Cardiac fibroblast (primary cell): ENCODE results near the gene B4GALT3.

Experiments
- DNase-seq, 2 donors: peaks; one replicate each; pipeline versions ENCODE4 v3.0.0 to v3.0.0-alpha.2; 2010; ENCODE audit warnings: low read depth in 2 of 2
- H3K4me3 ChIP-seq, 2 donors: replicated peaks in 1 of 2; 1 replicate in 1 of 2; 2 replicates in 1 of 2; pipeline ENCODE4 v1.5.1; 2011; ENCODE audit warnings: low read depth in 2 of 2, low read length in 2 of 2, mild to moderate bottlenecking in 2 of 2, moderate library complexity in 1 of 2
- CTCF ChIP-seq: IDR thresholded peaks from one replicate; pipeline ENCODE4 v1.5.1; 2011; ENCODE audit warnings: low read depth, mild to moderate bottlenecking, low read length, inconsistent platforms

Gene B4GALT3

GRCh38 chr1:161223805-161224694 lies 46.7 kb upstream of the B4GALT3 start:
- TF ChIP-seq CTCF = no peak
- H3K4me3 ChIP-seq = no peak overlapping the region
- no peak for DNase-seq

- no peak for DNase-seq
- no peak overlapping the region for H3K4me3 ChIP-seq
- no peak for TF ChIP-seq CTCF
These were observed 45.1 kb upstream of the B4GALT3 start for GRCh38 chr1:161222175-161223019.

GRCh38 chr1:161220002-161220401 lies 42.7 kb upstream of the B4GALT3 start:
- no peak for TF ChIP-seq CTCF
- DNase-seq = no peak
- H3K4me3 ChIP-seq = no peak overlapping the region

- DNase-seq = no peak
- no peak for TF ChIP-seq CTCF
- H3K4me3 ChIP-seq = no peak overlapping the region
These were observed 42.0 kb upstream of the B4GALT3 start for GRCh38 chr1:161219078-161219892.

GRCh38 chr1:161218301-161219077 lies 41.2 kb upstream of the B4GALT3 start:
- no peak for TF ChIP-seq CTCF
- DNase-seq = no peak
- no peak overlapping the region for H3K4me3 ChIP-seq

- no peak for DNase-seq
- H3K4me3 ChIP-seq = no peak overlapping the region
- no peak for TF ChIP-seq CTCF
These were observed 40.5 kb upstream of the B4GALT3 start for GRCh38 chr1:161217831-161218230.
